Smooth muscle cell (in vitro differentiated cells): ENCODE results near the gene SHISA3. TPM values are rescaled to one million over a fixed set of nuclear protein-coding genes. Genes with fewer than 3 reads are reported as not detected.
A peak's percentile ranks its signal among the peaks of the same experiment; 100 is the strongest.
"Not testable (repeated sequence)": the region's sequence is repeated elsewhere in the genome, so short reads cannot be mapped to it uniquely, and the experiment has no call there.

ENCODE experiments used
- DNase-seq: peaks from one replicate; lab custom pipeline; 2025; ENCODE audit not compliant: unreplicated experiment; lab: John Stamatoyannopoulos, UW
- H2AFZ ChIP-seq: fragments of 200-600 bp; sonication (generic); 2 replicates; pipeline ENCODE4 v1.6.0; 2016; ENCODE audit warnings: antibody characterized with exemption, low read depth, mild to moderate bottlenecking
- H3F3A ChIP-seq: fragments of 200-600 bp; sonication (generic); 2 replicates; pipeline ENCODE4 v1.6.0; 2017; ENCODE audit warnings: antibody characterized with exemption, low read depth
- H3K27ac ChIP-seq: fragments of 200-600 bp; sonication (generic); 2 replicates; pipeline ENCODE4 v1.5.1; 2016; ENCODE audit warnings: low read depth, mild to moderate bottlenecking
- H3K27me3 ChIP-seq: fragments of 200-600 bp; sonication (generic); 2 replicates; pipeline ENCODE4 v1.6.1; 2016; ENCODE audit warnings: low read depth, mild to moderate bottlenecking
- H3K36me3 ChIP-seq: fragments of 200-600 bp; sonication (generic); 2 replicates; pipeline ENCODE4 v1.5.1; 2016; ENCODE audit warnings: low read depth
- H3K4me1 ChIP-seq: fragments of 200-600 bp; sonication (generic); 2 replicates; pipeline ENCODE4 v1.5.1; 2016; ENCODE audit warnings: low read depth
- H3K4me2 ChIP-seq: fragments of 200-600 bp; sonication (generic); 2 replicates; pipeline ENCODE4 v1.6.0; 2016; ENCODE audit warnings: mild to moderate bottlenecking
- H3K4me3 ChIP-seq: fragments of 200-600 bp; sonication (generic); 2 replicates; pipeline ENCODE4 v1.5.1; 2016; ENCODE audit warnings: mild to moderate bottlenecking
- H3K79me2 ChIP-seq: fragments of 200-600 bp; sonication (generic); 2 replicates; pipeline ENCODE4 v1.6.0; 2016; ENCODE audit warnings: low read depth, mild to moderate bottlenecking
- H3K9ac ChIP-seq: fragments of 200-600 bp; sonication (generic); 2 replicates; pipeline ENCODE4 v1.6.0; 2016; ENCODE audit warnings: low read depth
- H3K9me3 ChIP-seq: fragments of 200-600 bp; sonication (generic); replicated peaks from 2 replicates; pipeline ENCODE4 v1.5.1; 2016; ENCODE audit warnings: low read depth
- H4K20me1 ChIP-seq: fragments of 200-600 bp; sonication (generic); 2 replicates; pipeline ENCODE4 v1.6.0; 2016; ENCODE audit warnings: low read depth
- WGBS: methylation state at CpG from one replicate; pipeline ENCODE4 v1.1.7; 2016; ENCODE audit warnings: low lambda C conversion rate; 5-methylcytosine and 5-hydroxymethylcytosine counted together
- polyA plus RNA-seq: library from polyadenylated mRNA; unstranded; fragments of >200 nt; fragmentation: Nextera tagmentation; extraction: Ambion mirVana; gene quantifications from 2 replicates; pipeline ENCODE4 v1.2.1, GENCODE V29; 2016
- total RNA-seq: library from RNA; depleted of rRNA; stranded (reverse); fragments of >200 nt; gene quantifications from 2 replicates; pipeline ENCODE4 v1.2.3, GENCODE V29; 2014
- TF ChIP-seq, protein P1 (sequence below): fragments of 200-600 bp; sonication (generic); IDR thresholded peaks from 2 replicates; pipeline ENCODE4 v1.5.1; 2017; ENCODE audit warnings: borderline replicate concordance, mild to moderate bottlenecking, antibody characterized with exemption; ENCODE audit not compliant: insufficient read depth, poor library complexity, severe bottlenecking

Gene SHISA3
- total and polyA plus RNA-seq, 2 experiments from 2014 or later = not detected

DNA sequence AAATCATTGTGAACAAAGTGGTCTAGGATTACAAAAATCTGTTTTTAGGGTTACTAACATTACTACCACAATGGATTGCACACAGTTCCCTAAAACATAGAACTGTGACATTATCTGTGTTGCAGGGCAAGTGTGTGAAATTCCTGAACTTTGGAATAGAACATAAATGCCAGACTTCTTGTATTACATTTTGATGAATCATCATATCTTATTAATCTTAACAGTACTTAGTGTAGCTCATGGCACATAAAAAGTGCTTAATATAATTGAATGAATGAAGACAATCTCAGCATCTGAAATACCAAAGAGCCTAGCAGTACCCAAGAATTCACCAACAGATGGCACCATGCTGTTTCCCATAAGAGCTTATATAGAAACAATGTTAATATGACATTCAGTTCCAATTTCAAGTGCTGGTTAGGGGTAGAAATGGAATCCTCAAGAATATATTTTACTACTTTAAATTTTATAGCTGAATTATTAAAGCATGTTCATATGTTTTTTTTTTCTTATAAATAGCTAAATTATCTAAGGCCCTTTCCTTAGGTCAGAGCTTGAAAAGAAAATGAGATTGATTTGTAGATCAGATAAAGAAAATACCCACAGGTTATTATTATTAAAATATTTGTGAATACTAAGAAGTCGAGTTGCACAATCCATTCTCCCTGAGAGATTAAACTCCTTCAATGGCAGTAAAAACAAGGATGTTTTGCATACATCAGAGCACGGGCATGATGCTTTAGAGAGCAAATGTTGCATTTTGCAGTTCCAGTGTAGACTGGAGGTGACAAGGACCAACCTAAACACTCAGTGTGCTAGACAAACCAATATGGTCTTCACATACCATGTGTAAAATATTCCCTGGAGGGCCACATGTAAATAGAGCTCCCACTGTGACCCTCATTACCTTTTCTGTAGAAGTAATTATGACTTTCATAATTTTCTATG lies 25.7 kb upstream of the SHISA3 start:
- DNase-seq = no peak
- Histone ChIP-seq H3K4me3 (no peak overlapping the region), H3K9ac (no peak overlapping the region), H3F3A (no peaks in the 10 kb centered on the region), H3K36me3 (no peaks in the 10 kb centered on the region), H3K27ac (no peak overlapping the region), H2AFZ (no peak overlapping the region), H4K20me1 (no peaks in the 10 kb centered on the region), H3K27me3 (no peaks in the 10 kb centered on the region), H3K4me1 (no peaks in the 10 kb centered on the region), H3K79me2 (no peaks in the 10 kb centered on the region), H3K4me2 (no peak overlapping the region), H3K9me3 (no peaks in the 10 kb centered on the region)
- 61% methylated on average over 2 of the region's 2 CpGs for WGBS
- TF ChIP-seq, protein P1, sequence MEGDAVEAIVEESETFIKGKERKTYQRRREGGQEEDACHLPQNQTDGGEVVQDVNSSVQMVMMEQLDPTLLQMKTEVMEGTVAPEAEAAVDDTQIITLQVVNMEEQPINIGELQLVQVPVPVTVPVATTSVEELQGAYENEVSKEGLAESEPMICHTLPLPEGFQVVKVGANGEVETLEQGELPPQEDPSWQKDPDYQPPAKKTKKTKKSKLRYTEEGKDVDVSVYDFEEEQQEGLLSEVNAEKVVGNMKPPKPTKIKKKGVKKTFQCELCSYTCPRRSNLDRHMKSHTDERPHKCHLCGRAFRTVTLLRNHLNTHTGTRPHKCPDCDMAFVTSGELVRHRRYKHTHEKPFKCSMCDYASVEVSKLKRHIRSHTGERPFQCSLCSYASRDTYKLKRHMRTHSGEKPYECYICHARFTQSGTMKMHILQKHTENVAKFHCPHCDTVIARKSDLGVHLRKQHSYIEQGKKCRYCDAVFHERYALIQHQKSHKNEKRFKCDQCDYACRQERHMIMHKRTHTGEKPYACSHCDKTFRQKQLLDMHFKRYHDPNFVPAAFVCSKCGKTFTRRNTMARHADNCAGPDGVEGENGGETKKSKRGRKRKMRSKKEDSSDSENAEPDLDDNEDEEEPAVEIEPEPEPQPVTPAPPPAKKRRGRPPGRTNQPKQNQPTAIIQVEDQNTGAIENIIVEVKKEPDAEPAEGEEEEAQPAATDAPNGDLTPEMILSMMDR = peak; percentile 54

DNA sequence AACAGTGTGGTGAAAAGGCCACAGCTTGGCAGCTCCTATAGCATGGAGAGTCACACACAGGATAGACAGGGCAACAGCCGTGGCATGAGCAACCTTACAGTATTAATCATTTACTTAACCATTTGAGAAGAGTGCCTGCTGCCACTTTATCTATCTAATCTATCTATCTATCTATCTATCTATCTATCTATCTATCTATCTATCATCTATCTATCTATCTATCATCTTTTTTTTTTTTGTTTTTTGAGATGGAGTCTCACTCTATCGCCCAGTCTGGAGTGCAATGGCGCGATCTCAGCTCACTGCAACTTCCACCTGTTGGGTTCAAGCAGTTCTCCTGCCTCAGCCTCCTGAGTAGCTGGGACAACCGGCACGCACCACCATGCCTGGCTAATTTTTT lies 25.0 kb upstream of the SHISA3 start:
- not testable (repeated sequence) for H3K27ac ChIP-seq, H3F3A ChIP-seq, H4K20me1 ChIP-seq, H3K79me2 ChIP-seq, H2AFZ ChIP-seq, H3K36me3 ChIP-seq, H3K4me1 ChIP-seq, H3K9me3 ChIP-seq, H3K4me2 ChIP-seq, DNase-seq, H3K27me3 ChIP-seq, H3K4me3 ChIP-seq, H3K9ac ChIP-seq
- WGBS = 96% methylated on average over 6 of the region's 6 CpGs

DNA sequence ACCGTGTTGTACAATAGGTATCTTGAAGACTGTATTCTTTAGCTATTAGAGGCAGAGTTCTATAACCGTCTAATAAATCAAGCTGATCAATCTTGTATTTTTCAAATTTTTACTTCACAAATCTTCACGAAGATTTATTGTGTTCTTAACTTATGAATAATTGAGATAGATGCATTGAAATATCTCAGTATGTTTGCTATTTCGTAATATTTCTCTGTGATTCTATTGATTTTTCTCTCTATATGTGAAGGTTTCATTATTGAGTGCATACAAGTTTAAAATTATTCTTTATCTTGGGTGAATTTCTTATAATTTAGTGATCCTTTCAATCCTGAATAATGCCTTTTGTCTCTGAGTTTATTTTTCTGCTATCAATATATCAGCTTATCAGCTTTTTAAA lies 19.8 kb upstream of the SHISA3 start:
- no peaks in the 10 kb centered on the region for H3K36me3 ChIP-seq
- H3K27ac ChIP-seq = no peak overlapping the region
- 89% methylated on average over 4 of the region's 4 CpGs for WGBS
- no peak for DNase-seq
- H3K4me2 ChIP-seq = no peak overlapping the region
- H3F3A ChIP-seq = no peaks in the 10 kb centered on the region
- no peaks in the 10 kb centered on the region for H4K20me1 ChIP-seq
- no peaks in the 10 kb centered on the region for H3K27me3 ChIP-seq
- no peaks in the 10 kb centered on the region for H3K9me3 ChIP-seq
- no peak overlapping the region for H3K4me3 ChIP-seq
- no peak overlapping the region for H3K9ac ChIP-seq
- H3K4me1 ChIP-seq = no peaks in the 10 kb centered on the region
- no peak overlapping the region for H2AFZ ChIP-seq
- TF ChIP-seq, protein P1 = no peak
- no peaks in the 10 kb centered on the region for H3K79me2 ChIP-seq

DNA sequence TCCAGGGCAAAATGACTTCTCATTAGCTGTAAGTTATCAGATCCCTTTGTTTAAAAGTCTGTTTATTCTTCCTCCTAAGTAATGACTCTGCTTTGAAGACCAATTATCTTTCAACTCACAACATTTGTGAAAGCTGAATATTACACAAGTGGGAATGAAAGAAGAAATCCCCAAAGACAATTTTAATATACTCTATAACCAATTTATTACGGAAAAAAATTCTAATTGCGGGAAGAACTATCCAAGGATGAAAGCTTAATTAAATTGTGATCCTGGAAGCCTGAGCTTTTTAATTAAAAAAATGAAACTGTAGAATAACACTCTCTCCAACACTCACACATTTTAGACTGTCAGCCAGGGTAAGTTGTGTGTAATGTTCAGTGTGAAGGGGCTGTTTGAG lies 15.6 kb upstream of the SHISA3 start:
- DNase-seq = no peak
- H3K36me3 ChIP-seq = no peaks in the 10 kb centered on the region
- H3K4me3 ChIP-seq = no peak overlapping the region
- H3K27ac ChIP-seq = no peak overlapping the region
- H4K20me1 ChIP-seq = no peaks in the 10 kb centered on the region
- TF ChIP-seq, protein P1 = no peak
- H3K27me3 ChIP-seq = no peaks in the 10 kb centered on the region
- H3K79me2 ChIP-seq = no peaks in the 10 kb centered on the region
- H3F3A ChIP-seq = no peaks in the 10 kb centered on the region
- WGBS = 93% methylated on average over 2 of the region's 2 CpGs
- no peaks in the 10 kb centered on the region for H3K4me1 ChIP-seq
- no peak overlapping the region for H2AFZ ChIP-seq
- no peak overlapping the region for H3K9ac ChIP-seq
- H3K9me3 ChIP-seq = no peaks in the 10 kb centered on the region
- no peak overlapping the region for H3K4me2 ChIP-seq
